HAP-1 (cell line): ENCODE data around the gene RBMY1E.
"Not testable (repeated sequence)": the region's sequence is repeated elsewhere in the genome, so short reads cannot be mapped to it uniquely, and the experiment has no call there.

Source experiments
- DNase-seq, 2 experiments: peaks; one replicate each; pipeline ENCODE4 v3.0.0-alpha.2; 2016 to 2020; ENCODE audit warnings: low spot score in 2 of 2
- H3K27me3 ChIP-seq: fragments of 250-450 bp; sonication (Bioruptor Pico); 2 replicates; pipeline ENCODE4 v1.5.1; 2020; ENCODE audit warnings: low read depth, mild to moderate bottlenecking, moderate library complexity
- H3K36me3 ChIP-seq: fragments of 250-450 bp; sonication (Bioruptor Pico); replicated peaks from 2 replicates; pipeline ENCODE4 v1.5.1; 2020; ENCODE audit warnings: mild to moderate bottlenecking
- H3K4me1 ChIP-seq: fragments of 250-450 bp; sonication (Bioruptor Pico); 2 replicates; pipeline ENCODE4 v1.5.1; 2020; ENCODE audit warnings: mild to moderate bottlenecking
- H3K4me3 ChIP-seq: fragments of 250-450 bp; sonication (Bioruptor Pico); 2 replicates; pipeline ENCODE4 v1.5.1; 2020; ENCODE audit warnings: mild to moderate bottlenecking, moderate library complexity
- H3K9me3 ChIP-seq: fragments of 250-450 bp; sonication (Bioruptor Pico); 2 replicates; pipeline ENCODE4 v1.5.1; 2020; ENCODE audit warnings: mild to moderate bottlenecking, moderate library complexity
- in situ Hi-C: fragments of 300-500 bp; cut with MboI; formaldehyde crosslinking; loops from 3 replicates; pipeline ENCODE4 v1.14.3; 2020; ENCODE audit warnings: low sequenced_read_pairs, inconsistent platforms, mixed read lengths

The RBMY1E gene

DNA sequence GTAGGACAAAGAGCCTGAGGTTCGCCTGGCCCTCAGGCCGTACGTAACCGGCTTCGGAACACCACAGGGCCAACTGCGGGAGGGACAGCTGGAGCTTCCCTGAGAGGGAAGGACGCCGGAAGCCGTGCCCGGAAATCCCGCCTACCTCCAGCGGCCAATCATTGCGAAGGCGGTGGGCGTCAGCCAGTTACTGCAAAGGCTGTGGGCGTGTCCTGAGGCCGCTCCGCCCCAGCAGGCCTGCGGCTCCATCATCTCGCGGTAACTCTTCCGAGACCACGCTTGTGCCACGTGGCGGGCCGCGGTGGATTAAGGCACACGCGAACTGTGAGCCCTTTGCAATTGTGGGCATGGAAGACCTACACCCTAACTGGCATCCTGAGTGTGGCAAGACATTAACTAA is at the start of gene RBMY1E:
Gene RBMY1E, minus strand, starts transcription at position 101 of the 400 bp plus-strand sequence. CDS start 1,978 bp downstream, outside the sequence.
- DNase-seq, H3K9me3 ChIP-seq, H3K27me3 ChIP-seq, in situ Hi-C loops, H3K4me3 ChIP-seq, H3K4me1 ChIP-seq, H3K36me3 ChIP-seq: not testable (repeated sequence)

- H3K36me3 ChIP-seq, H3K4me3 ChIP-seq, H3K4me1 ChIP-seq, in situ Hi-C loops, H3K9me3 ChIP-seq, DNase-seq, H3K27me3 ChIP-seq: not testable (repeated sequence)
These were observed 23.4 kb downstream of the RBMY1E start, which contains the start of gene RBMY1D for GRCh38 chrY:21894426-21894825. Gene RBMY1D (minus strand): TSS chrY:21894526. CDS start chrY:21892513, 2,013 bp downstream.

DNA sequence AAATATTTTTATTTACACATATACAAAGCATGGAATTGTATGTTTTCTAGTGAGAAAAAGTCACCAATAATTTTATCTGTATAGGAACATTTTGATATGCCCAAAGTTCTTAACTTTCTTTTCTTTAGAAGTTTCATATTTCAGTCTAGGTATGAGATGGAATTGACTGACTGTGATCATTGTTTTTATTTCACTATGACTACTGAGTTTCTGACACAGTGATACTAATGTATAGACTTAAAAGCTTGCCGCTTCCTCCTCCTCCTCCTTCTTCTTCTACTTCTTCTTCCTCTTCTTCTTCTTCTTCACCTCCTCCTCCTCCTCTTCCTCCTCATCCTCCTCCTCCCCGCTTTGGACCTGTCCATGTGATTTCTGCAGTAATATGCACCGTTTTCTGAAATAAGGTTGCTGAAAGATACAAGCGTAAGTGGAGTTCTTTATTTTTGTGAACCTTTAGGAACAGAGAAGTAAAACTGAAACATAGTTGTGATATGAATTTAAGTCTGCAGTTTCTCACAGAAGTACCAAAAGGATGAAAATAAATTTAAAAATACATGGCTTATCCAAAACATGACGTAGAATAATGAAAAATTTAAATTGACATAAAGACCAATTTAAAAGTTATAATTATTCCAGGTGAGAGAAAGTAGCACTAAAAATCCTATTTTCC is 48.3 kb downstream of the RBMY1E start:
- in situ Hi-C loops, H3K4me3 ChIP-seq, DNase-seq, H3K9me3 ChIP-seq, H3K36me3 ChIP-seq, H3K27me3 ChIP-seq, H3K4me1 ChIP-seq: not testable (repeated sequence)
